Activated naive CD4-positive, alpha-beta T cell treated with anti-CD3 and anti-CD28 coated beads, Interleukin-2, amount 50 U/mL, for 16 hours (primary cell): ENCODE measurements around the gene UNC13B.
A peak's percentile ranks its signal among the peaks of the same experiment; 100 is the strongest.
"Not testable (repeated sequence)": the region's sequence is repeated elsewhere in the genome, so short reads cannot be mapped to it uniquely, and the experiment has no call there.

ENCODE experiments used
- DNase-seq: peaks from one replicate; pipeline ENCODE4 v3.0.0-alpha.2; 2020

UNC13B gene

DNA sequence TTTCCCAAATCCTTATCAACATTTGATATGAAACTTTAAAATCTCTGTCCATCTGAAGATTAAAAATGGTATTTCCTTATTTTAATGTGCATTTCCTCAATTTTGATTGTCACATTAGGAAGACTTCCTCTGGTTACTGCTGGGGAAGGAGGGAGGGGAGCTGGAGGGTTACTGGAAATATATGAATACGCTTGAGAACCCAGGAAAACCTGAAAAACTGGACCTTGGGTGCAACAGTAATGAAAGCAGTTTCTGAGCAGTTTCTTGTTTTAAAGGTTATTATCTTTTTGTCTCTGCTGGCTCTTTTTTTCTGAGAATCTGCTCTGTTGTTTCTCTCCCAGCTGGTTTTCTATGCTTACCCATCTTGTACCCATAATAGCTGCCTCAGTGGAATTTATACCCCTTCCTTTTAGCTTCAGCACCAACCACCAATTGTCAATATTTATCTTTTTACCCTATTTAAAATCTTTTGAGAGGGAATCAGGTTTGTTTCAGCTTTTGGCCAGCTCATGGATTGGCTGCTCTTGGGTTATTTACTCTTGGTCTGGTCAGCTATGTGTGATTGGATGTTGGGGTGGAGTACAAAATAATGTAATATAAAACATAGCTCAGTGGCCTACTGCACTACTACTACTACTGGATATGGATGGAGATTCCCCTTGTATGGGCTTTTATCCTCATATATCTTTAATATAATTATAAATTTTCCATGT lies 67.4 kb downstream of the UNC13B start:
- DNase-seq: no peak

DNA sequence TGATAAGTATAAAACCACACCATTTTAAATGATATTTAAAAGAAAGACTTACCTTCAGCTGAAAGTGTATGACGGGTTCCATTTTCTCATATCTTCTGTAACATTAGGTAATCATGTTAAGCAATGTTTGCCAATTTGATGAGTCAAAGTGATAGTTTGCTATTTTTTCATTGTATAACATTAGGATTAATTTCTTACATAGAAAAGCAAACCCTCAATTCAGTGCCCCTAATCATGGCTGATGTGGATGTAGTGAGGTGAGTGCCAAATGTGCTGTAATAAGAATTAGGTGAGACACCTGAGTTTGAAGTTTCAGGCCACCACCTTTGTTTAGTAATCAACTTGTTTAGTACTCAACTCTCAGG lies 68.0 kb downstream of the UNC13B start:
- DNase-seq: no peak

DNA sequence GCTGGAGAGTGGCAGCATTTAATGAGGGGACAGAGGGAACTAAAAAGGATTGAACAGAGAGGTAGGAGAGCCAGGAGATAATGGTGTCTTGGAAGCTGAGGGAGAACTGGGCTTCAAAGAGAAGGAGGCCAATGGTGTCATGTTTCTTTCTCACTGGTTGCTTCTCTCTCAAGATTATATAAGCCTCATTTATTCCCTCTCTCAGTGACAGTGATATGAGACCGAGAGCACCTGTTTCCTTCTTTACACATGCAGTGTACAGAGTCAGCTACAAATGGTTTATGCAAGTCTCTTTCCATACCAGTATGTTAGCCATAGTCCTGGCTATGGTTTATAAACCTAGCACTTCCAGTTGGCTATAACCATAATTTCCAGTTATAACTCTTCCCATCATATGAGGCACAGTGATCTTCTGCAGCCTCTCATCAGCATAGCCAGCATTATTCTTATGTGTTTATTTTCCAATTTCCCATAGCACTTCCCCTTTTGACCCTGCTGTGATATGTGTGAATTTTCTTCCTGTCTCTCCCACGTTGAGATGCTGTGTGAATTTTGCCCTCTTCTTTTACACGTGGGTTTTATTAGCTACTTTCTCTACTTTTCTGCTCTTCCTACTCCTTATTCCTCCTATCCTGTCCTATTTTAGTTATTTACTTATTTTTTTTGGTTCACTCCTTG lies 71.2 kb downstream of the UNC13B start:
- no peak for DNase-seq

DNA sequence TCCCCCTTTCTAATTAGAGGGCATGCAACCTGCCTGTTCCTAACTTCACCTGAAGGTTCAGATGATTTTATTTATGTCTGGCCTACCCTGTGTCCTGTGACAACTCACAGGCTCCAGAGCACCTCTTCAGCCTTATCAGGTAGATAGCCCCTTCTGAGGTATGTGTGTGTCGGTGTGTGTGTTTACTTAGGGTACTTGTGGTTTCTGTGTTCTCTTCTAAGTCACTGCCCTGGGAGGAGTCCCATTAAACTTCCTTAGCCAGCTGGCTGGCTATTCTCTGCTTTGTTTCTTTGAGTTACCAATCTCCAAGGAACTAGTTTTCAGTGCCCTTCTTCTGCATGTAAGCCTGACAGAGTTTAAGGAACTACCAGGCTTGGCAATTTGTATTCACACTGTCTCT lies 74.9 kb downstream of the UNC13B start:
- DNase-seq: no peak

DNA sequence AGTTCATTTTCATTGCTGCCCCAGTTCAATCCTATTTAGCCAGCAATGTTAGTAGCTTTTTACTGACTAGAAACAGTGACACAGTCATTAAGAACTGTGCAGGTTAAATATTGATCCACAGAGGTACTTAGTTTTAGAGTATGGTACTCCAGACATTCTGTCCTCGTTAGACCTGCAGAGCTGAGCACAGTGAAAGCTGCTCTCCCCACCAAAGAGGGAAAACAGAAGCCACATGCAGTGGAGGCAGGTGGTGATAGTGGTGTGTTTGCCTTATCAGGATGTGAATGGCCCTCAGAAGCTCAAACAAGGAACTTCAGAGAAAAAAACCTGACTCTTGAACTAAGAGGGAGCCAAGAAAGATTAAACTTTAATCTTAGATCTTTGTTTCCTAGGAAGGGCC lies 75.5 kb downstream of the UNC13B start:
- DNase-seq: no peak

DNA sequence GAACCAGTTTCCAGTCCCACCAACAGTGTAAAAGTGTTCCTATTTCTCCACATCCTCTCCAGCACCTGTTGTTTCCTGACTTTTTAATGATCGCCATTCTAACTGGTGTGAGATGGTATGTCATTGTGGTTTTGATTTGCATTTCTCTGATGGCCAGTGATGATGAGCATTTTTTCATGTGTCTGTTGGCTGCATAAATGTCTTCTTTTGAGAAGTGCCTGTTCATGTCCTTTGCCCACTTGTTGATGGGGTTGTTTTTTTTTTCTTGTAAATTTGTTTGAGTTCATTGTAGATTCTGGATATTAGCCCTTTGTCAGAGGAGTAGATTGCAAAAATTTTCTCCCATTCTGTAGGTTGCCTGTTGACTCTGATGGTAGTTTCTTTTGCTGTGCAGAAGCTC lies 84.1 kb downstream of the UNC13B start:
- DNase-seq: not testable (repeated sequence)

DNA sequence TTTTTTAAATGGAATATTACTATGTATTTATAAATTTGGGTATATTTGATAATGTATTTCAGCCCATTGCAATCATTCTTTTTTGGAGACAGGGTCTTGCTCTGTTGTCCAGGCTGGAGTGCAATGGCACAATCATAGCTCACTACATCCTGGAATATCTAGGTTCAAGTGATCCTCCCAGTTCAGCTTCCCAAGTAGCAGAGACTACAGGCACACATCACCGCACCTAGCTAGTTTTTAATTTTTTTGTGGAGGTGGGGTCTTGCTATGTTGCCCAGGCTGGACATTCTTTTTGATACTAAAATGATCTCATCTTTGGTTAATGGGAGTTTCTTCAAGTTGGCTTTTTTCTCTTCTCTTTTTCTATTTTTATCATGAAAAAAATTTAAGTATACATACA lies 91.3 kb downstream of the UNC13B start:
- no peak for DNase-seq

DNA sequence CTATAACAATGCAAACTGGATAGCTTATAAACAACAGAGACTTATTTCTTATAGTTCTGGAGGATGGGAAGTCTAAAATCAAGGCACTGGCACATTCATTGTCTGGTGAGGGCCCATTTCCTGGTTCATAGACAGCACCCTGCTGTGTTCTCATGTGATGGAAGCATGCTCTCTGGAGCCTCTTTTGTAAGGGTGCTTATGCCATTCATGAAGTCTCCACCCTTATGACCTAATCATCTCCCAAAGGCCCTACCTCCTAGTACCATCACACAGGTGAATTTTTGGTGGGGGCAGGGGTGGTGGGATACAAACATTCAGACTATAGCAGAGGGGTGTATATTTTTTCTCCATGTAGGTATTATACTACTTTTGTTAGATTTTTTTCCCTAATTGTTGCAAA lies 92.4 kb downstream of the UNC13B start:
- no peak for DNase-seq

DNA sequence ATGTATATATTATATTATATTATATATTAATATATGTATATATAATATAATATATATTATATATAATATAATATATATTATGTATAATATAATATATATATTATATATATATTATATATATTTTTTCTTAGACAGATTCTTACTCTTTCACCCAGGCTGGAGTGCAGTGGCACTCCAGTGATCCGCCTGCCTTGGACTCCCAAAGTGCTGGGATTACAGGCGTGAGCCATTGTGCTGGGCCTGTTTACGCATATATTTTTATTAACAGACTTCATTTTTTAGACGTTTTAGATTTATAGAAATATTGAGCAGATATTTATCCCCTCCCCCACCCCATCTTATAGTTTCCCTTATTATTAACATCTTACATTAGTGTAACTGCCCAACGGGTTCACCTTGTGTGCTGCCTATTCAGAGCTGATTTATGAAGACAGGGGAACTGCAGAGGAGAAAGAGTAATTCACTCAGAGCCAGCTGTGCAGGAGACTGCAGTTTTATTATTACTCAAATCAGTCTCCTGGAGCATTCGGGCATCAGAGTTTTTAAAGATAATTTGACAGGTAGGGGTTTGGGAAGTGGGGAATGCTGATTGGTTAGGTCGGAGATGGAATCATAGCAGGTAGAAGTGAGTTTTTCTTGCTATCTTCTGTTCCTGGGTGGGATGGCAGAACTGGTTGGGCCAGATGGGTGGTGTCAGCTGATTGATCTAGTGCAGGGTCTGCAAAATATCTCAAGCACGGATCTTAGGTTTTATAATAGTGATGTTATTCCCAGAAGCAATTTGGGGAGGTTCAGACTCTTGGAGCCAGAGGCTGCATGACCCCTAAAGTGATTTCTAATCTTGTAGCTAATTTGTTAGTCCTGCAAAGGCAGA lies 93.4 kb downstream of the UNC13B start:
- DNase-seq: no peak

DNA sequence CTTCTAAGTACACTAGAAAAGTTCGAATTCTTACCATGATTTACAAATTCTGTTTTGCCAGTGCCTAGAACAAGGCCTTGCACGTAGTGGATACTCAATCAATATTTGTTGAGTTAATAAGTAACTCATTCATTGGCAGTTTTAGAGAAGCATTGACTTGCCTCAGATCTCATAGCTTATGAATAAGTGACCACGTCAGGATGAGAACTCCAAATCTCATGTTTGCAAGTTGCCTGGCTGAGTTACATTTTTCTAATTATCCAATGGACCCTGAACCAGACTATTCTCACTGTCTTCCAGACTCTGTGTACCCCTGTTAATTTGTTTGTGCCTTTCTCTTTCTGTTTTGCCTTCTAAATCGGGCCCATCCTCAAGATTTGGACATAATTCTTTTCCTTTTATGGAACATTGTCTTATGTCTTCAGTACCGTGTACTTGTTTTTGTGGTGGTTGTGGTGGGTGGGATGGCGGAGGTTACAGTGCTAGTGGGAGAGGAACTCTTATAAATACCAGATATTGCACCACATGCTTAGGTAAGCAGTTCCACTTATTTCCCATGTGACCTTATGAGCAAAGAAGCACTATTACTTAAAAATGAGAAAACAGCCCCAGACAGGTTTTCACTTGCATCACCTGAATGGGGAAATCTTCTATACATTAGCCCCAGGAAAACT lies 96.3 kb downstream of the UNC13B start:
- DNase-seq: no peak

DNA sequence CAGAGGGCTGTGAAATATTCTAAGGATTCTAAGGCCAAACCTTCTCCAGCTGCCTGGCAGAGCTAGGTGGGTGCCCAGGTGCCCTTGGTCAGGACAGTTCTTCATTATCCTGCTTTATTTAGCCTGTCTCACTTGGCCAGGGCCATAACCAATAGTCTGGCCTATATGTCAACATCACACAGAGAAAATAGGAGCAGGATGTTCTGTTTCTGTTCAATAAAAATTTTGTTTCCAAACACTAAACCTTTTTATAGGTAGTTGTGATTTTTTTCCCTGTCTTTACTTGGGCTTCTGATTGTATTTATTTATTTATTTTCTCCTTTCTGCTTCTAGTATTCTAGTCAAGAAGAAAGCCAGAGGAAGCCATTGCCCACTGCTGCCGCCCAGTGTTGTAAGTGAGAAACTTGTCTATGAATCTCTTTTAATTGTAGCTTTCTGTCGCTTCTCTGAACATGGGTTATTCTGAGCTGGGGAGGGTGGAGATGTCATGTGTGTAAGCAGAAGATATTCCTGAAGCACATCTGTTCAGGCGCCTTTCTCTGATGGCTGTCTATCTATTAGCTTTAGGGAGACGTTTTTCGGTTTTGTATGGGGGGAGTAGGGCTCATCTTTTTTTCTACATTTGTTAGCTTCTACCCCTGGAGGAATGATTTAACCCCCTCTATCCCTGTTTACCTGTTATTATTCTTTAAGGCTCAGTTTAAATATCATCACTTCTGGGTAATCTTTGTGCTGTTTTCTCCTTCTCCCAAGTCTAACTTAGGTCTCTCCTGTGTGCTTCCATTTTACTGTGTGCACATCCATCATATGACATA lies 97.1 kb downstream of the UNC13B start:
- DNase-seq: peak; percentile 47

DNA sequence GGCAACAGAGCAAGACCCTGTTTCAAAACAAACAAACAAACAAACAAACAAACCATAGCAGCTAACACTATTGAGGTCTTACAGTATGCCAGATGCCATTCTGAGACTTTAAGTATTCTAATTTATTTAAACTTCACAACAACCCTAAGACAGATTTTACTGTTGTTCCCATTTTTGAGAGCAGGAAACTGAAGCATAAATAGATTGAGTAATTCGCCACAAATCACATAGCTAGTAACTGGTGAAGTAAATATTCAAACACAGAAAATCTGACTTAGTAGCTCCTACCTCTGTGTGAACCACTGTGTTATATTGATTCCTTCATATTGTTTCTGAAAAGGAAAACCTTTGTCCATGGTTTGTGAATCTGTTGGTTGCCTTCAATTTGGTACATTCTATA lies 98.4 kb downstream of the UNC13B start:
- no peak for DNase-seq

DNA sequence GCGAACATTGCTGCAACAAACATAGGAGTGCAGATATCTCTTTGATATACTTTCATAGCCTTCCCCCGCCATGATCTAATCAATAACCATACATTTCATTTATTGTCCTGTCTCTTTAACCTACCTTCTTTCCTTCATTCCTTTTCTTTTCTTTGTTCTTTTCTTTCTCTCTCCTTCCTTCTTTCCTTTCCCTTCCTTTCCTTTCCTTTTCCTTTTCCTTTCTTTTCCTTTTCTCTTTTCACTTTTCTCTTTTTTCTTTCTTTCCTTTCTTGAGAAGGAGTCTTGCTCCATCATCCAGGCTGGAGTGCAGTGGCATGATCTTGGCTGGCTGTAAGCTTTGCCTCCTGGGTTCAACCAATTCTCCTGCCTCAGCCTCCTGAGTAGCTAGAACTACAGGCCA lies 100.3 kb downstream of the UNC13B start:
- DNase-seq: no peak

DNA sequence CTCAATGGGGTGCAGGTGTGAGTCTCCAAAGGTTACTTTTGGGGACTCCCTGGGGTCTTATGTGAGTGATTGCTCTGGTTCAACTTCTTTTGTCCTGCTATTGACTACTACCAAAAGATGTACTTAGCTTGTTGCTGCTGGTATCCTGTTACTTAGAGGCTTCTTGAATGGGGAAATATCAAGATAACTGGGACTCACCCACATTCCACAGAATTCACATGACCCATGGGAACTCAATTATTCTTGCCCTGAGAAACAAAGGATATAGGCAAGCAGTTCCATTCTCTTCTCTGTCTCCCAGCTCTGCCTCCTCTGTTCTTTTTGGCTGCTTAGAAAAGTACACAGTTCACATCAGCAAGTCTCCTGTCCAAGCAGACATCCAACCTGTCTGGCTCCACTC lies 105.9 kb downstream of the UNC13B start:
- no peak for DNase-seq

DNA sequence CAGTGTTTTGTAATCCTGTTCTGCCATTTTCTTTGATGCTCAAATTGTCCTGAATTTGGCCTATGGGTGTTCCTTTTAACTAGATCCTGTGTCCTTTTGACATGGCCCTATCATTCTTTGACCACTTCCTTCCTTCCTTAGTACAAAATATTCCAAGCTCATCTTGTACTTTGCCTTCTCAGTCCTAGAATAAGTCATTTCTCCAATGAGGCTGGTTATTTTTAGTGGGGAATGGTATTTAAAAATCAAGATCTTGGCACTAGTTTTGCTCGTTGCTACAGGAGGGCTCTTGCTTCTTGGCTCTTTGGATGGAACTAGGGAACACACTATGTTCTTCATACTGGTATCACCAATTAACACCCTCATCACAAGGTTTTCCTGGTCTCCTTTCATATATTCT lies 108.1 kb downstream of the UNC13B start:
- DNase-seq: no peak

DNA sequence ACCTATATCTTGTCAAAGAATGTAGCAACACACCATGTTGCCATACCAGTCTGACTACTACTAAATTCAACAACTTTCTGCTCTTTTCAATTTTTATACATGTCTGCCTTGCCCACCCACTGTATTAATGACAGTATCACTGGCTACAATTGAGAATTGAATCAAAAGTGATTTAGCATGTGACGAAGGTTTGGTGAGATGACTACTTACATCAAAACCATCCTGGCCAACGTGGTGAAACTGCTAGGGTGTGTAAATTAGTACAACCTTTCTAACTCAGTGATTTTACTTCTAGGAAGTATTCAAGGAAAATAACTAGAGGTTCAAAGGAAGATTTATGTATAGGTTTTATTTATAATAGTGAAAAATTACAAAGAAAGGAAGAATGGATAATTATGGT lies 109.8 kb downstream of the UNC13B start:
- DNase-seq: no peak

DNA sequence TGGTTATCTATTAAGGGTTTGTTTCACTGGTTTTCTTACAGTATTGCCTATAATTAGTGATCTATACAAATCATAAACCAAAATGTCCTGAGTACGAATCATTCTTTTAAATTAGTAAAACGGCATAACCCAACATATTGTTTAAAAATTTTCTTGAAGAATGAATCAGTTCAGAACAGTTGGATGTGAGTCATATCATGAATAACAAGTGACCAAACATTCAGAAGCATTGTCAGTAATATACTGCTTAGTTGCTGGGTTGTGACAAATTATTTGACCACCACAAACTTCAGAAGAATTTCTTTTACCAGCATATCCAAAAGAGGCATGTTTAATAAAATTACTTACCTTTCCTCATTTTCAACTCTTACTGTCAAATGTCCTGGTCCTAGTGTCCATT lies 111.2 kb downstream of the UNC13B start:
- DNase-seq: no peak

DNA sequence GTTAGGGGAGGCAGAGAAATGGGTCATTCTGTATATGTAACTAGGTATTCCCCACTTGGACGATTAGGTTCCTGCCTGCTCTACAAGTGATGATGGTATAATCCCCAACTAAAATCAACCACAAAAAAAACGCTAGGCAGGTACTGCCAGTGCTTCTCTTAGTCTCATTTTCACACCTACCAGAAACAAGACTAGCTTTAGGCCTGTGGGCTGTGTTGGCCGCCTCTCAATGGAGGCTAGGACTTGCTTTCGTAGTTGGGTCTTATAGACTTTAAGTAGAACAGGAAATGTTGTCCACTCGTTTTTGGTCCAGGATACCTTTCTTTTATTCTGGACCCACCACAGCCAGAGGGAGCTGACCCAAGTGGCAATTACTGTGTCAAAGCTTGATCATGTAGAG lies 111.8 kb downstream of the UNC13B start:
- no peak for DNase-seq

DNA sequence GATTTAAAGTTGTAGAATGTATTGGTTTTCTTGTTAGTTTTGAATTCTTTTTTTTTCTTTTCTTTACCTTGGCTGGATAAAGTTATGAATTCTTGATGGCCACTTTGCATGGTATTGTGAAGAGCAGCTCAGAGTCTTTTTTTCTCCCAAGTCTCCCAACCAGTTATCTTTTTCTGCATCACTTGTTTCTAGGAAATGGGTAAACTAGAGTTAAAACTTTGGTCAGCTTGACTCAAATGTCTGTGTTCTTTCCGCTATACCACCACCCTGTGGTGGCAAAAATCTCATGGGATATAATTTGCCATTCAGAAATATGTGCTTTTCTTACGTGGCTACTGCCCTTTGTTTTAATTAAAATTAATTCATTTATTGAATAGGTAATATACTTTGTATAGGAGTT lies 113.2 kb downstream of the UNC13B start:
- no peak for DNase-seq

DNA sequence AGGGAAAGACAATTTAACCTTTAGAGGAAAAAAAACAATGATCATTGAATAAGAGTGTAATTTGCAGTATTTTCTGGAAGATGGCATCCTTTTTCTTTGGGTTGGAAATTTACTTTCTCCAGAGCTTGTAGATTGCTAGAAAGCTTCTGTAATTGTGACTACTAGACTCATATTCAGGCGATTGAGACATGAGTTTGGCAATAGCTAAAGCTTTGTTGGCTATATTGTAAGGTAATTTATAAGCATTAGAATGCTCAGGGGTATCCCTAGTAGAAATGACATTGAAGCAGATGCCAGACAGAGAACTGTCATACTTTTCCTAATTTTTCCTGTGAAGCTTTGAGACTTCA lies 115.3 kb downstream of the UNC13B start:
- no peak for DNase-seq

DNA sequence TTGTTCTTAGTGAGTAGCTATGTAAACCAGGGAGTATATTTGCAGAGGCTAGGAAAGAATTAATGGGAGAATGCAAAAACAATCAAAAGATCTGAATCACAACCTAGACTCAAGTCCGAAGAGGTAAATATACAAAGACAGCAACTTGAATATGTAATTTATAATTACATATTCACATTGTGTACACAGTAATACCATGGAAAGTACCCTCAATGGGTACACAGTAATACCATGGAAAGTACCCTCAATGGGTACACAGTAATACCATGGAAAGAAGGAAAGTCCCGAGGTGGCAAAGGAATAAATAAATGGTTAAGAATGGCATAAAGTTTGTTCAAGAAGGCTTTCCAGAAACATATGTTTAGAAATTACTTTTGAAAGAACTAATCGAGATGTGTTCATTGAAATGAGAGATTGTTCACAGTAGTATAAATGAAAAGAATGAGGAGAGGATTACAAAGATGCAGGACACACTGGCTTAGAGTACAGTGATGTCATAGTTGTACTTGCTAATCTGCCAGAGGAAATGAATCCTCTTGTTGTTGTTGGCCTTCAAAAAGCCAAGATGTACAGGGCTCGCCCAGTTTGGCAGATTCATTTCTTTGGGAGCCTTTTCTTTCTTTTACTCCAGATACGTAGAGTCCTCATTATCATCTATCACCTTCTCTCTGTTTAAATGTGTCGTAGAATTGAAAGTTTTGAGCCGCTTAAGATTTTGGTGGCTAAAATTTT lies 116.0 kb downstream of the UNC13B start:
- DNase-seq: no peak

DNA sequence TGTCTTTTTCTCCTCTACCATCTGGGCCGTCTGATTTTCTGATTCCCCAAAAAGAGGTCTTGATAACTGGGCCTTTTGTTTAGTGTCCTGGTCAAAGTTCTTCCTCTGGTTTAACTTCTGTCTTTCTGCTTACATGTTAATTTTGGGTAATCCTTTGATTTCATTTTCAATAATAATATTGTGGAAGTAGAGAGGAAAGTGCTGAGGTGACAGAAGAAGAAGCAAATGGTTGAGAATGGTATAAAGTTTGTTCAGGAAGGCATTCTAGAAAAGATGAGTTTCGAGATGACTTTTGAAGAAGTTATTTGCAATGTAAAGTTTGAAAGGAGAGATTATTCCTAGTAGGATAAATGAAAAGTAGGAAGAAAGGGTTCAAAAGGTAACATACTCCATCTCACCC lies 118.1 kb downstream of the UNC13B start:
- DNase-seq: no peak
